Tibial nerve (tissue), 4 donors: ENCODE results near the gene PPEF1.

Experiments used
- EP300 ChIP-seq, 2 donors: sonication (generic); formaldehyde crosslinking; IDR thresholded peaks; one replicate each; pipeline ENCODE4 v1.6.1; 2017; ENCODE audit warnings: antibody characterized with exemption in 2 of 2, mild to moderate bottlenecking in 1 of 2
- POLR2A ChIP-seq, 2 donors: fragments of 450-650 bp; IDR thresholded peaks; one replicate each; pipeline ENCODE4 v1.6.1; 2017; ENCODE audit warnings: antibody characterized with exemption in 2 of 2, mild to moderate bottlenecking in 2 of 2, moderate library complexity in 2 of 2
- TF ChIP-seq, protein P1 (sequence below), 5 experiments: fragments of 200-600 bp in 3 of 5; fragments of 450-650 bp in 2 of 5; sonication (generic) in 3 of 5; IDR thresholded peaks; one replicate each; pipeline ENCODE4 v1.5.1; 2016 to 2019; ENCODE audit warnings: antibody characterized with exemption in 5 of 5, mild to moderate bottlenecking in 3 of 5, moderate library complexity in 2 of 5

DNA sequence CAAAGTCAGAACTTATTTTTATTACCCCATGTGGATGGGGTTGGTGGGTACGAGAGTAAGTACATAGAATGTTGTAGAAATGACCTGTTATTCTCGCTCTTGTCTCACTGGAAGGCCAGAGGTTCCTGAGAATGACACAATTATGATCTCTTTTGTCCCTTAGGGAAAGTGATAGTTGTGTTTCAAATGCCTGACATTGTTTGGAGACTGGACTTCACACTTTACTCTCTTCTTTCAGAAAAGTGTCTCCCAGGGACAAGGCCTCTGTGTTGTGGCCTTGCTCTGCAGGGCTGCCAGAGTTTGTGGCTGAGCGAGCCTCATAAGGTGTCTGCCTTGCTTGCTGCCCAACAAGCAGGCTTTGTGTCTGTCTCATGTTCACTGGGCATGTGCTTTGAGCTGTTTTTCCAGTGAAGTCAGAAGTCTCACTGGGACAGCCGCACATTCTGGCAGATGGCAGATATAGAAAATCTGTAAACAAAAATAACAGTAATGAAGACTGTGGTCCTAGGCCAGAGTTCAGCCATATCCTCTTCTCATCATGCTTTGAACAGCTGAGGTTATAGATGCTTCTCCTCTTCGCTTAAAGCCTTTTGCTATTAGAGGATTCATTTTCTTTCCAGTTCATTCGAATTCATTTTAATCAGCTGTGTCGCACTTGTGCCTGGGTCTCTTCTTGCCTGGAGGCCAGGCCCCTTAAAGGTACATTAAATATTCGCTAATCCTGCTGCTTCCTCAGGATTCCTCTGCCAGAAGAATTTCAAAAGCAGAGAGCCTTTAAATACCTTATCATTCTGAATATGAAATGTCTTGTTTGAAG, 14.4 kb downstream of the PPEF1 start:
- TF ChIP-seq, protein P1, sequence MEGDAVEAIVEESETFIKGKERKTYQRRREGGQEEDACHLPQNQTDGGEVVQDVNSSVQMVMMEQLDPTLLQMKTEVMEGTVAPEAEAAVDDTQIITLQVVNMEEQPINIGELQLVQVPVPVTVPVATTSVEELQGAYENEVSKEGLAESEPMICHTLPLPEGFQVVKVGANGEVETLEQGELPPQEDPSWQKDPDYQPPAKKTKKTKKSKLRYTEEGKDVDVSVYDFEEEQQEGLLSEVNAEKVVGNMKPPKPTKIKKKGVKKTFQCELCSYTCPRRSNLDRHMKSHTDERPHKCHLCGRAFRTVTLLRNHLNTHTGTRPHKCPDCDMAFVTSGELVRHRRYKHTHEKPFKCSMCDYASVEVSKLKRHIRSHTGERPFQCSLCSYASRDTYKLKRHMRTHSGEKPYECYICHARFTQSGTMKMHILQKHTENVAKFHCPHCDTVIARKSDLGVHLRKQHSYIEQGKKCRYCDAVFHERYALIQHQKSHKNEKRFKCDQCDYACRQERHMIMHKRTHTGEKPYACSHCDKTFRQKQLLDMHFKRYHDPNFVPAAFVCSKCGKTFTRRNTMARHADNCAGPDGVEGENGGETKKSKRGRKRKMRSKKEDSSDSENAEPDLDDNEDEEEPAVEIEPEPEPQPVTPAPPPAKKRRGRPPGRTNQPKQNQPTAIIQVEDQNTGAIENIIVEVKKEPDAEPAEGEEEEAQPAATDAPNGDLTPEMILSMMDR (IDR thresholded peaks at IDR 0.05), result no peak
- TF ChIP-seq POLR2A (IDR thresholded peaks at IDR 0.05) (no peak), EP300 (IDR thresholded peaks at IDR 0.05) (no peak)
